RWPE1 (cell line): Measurements from ENCODE around the gene ARVCF.

Source experiments
- CTCF ChIA-PET: fragments of 350-600 bp; sonication (Branson Sonifier 250); formaldehyde crosslinking; extraction: SDS; loops from one replicate; lab custom pipeline; 2021; lab: Yijun Ruan, JAX
- POLR2A ChIA-PET: fragments of 400-600 bp; formaldehyde crosslinking; extraction: SDS; loops from one replicate; lab custom pipeline; 2020; ENCODE audit warnings: antibody characterized with exemption; ENCODE audit not compliant: low non-redundant PET; lab: Yijun Ruan, JAX
- DNase-seq: peaks from one replicate; pipeline ENCODE4 v3.0.0; 2012; ENCODE audit warnings: low spot score
- H3K27ac ChIP-seq: fragments of 450-650 bp; 2 replicates; pipeline ENCODE4 v1.5.1; 2017
- CTCF ChIP-seq: fragments of 450-650 bp; conservative IDR thresholded peaks from 2 replicates; pipeline ENCODE4 v1.5.1; 2017; ENCODE audit warnings: low read depth, mild to moderate bottlenecking

Gene ARVCF

GRCh38 chr22:20036535-20037392 lies 20.1 kb upstream of the ARVCF start:
- TF ChIP-seq CTCF: no peak
- no peak overlapping the region for H3K27ac ChIP-seq
- no peak for DNase-seq
- POLR2A ChIA-PET: no interaction called here
- CTCF ChIA-PET: no interaction called here

GRCh38 chr22:20036084-20036482 lies 19.5 kb upstream of the ARVCF start:
- H3K27ac ChIP-seq: no peak overlapping the region
- ChIA-PET CTCF (no interaction called here), POLR2A (no interaction called here)
- no peak for DNase-seq
- TF ChIP-seq CTCF: no peak

- no peak for TF ChIP-seq CTCF
- DNase-seq: no peak
- no peak overlapping the region for H3K27ac ChIP-seq
- CTCF ChIA-PET: no interaction called here
- POLR2A ChIA-PET: interaction anchor here (0.5 kb wide), 1 partner anchor 10 kb away, joined by 6 read pairs; no protein-coding TSS in a partner anchor
These were observed 18.9 kb upstream of the ARVCF start for GRCh38 chr22:20035375-20036083.

GRCh38 chr22:20034143-20034542 lies 17.5 kb upstream of the ARVCF start:
- DNase-seq: no peak
- H3K27ac ChIP-seq: no peak overlapping the region; the same call in 1 of the 2 replicates
- ChIA-PET POLR2A (no interaction called here), CTCF (no interaction called here)
- TF ChIP-seq CTCF: no peak

GRCh38 chr22:20033045-20033706 lies 16.6 kb upstream of the ARVCF start:
- TF ChIP-seq CTCF: no peak
- ChIA-PET POLR2A (no interaction called here), CTCF (interaction anchor here (0.6 kb wide), 1 partner anchor 14 kb away, joined by 4 read pairs; no protein-coding TSS in a partner anchor)
- 0 out of 2 replicates have a peak overlapping the region, but pooled peaks have one; percentile 14 for H3K27ac ChIP-seq
- DNase-seq: no peak

GRCh38 chr22:20032407-20032991 lies 15.9 kb upstream of the ARVCF start:
- ChIA-PET CTCF (interaction anchor here (0.6 kb wide), 1 partner anchor 15 kb away, joined by 4 read pairs; no protein-coding TSS in a partner anchor), POLR2A (no interaction called here)
- peak overlapping the region; percentile 14; the same call in 1 of the 2 replicates for H3K27ac ChIP-seq
- no peak for TF ChIP-seq CTCF
- no peak for DNase-seq
